ENCODE results near the gene MAMDC4. TPM values are rescaled to one million over a fixed set of nuclear protein-coding genes. Genes with fewer than 3 reads are reported as not detected.

The MAMDC4 gene
- total RNA-seq, 2 experiments from 2014 or later = 18.5 to 19.1 TPM

- CTCF ChIA-PET = no interaction called here
- Mint-ChIP-seq H3K9me3 (no peaks in the 10 kb centered on the region), H3K4me1 (ENCODE audit: low read depth) (peaks cover 7% of the 10 kb centered on the region), H3K27me3 (peaks cover 15% of the 10 kb centered on the region), H3K4me3 (peak overlapping the region; percentile 92), H3K27ac (peak overlapping the region; percentile 93), H3K36me3 (ENCODE audit: low read depth) (peaks cover 11% of the 10 kb centered on the region)
- intact Hi-C loops (cut with micrococcal nuclease) = loop anchor here (5.0 kb wide), 1 partner anchor 52 kb away; no protein-coding TSS in a partner anchor
- DNase-seq = no peak
- POLR2A ChIA-PET = interaction anchor here (1.3 kb wide), 2 partner anchors 10 to 11 kb away, joined by 3 to 4 read pairs; no protein-coding TSS in a partner anchor
- TF ChIP-seq, protein P1, sequence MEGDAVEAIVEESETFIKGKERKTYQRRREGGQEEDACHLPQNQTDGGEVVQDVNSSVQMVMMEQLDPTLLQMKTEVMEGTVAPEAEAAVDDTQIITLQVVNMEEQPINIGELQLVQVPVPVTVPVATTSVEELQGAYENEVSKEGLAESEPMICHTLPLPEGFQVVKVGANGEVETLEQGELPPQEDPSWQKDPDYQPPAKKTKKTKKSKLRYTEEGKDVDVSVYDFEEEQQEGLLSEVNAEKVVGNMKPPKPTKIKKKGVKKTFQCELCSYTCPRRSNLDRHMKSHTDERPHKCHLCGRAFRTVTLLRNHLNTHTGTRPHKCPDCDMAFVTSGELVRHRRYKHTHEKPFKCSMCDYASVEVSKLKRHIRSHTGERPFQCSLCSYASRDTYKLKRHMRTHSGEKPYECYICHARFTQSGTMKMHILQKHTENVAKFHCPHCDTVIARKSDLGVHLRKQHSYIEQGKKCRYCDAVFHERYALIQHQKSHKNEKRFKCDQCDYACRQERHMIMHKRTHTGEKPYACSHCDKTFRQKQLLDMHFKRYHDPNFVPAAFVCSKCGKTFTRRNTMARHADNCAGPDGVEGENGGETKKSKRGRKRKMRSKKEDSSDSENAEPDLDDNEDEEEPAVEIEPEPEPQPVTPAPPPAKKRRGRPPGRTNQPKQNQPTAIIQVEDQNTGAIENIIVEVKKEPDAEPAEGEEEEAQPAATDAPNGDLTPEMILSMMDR (IDR thresholded peaks at IDR 0.05) = no peak
- no peak for ATAC-seq
Measured at GRCh38 chr9:136849960-136850865, 1.9 kb upstream of the MAMDC4 start.

- TF ChIP-seq, protein P1 (IDR thresholded peaks at IDR 0.05) = no peak
- no peak overlapping the region for H3K27ac Mint-ChIP-seq
- intact Hi-C loops (cut with micrococcal nuclease) = no loop called here
- no peak overlapping the region for H3K4me3 Mint-ChIP-seq
- no peak for ATAC-seq
- H3K4me1 Mint-ChIP-seq (ENCODE audit: low read depth) = peaks cover 7% of the 10 kb centered on the region
- no peak for DNase-seq
- CTCF ChIA-PET = no interaction called here
- peaks cover 11% of the 10 kb centered on the region for H3K36me3 Mint-ChIP-seq (ENCODE audit: low read depth)
- H3K9me3 Mint-ChIP-seq = no peaks in the 10 kb centered on the region
- POLR2A ChIA-PET = interaction anchor here (1.5 kb wide), 1 partner anchor 86 kb away, joined by 3 read pairs; no protein-coding TSS in a partner anchor
- peaks cover 14% of the 10 kb centered on the region for H3K27me3 Mint-ChIP-seq
Measured at GRCh38 chr9:136850866-136851775, 1.0 kb upstream of the MAMDC4 start.

- no peaks in the 10 kb centered on the region for H3K4me1 Mint-ChIP-seq (ENCODE audit: low read depth)
- ATAC-seq (no peak), DNase-seq (no peak)
- H3K4me3 Mint-ChIP-seq = no peak overlapping the region
- peaks cover 6% of the 10 kb centered on the region for H3K36me3 Mint-ChIP-seq (ENCODE audit: low read depth)
- POLR2A ChIA-PET = no interaction called here
- CTCF ChIA-PET = interaction anchor here (1.2 kb wide), 1 partner anchor 10 kb away, joined by 5 read pairs; the partner anchor contains the start of gene AJM1
- intact Hi-C loops (cut with micrococcal nuclease) = no loop called here
- H3K9me3 Mint-ChIP-seq = no peaks in the 10 kb centered on the region
- H3K27ac Mint-ChIP-seq = no peak overlapping the region
- H3K27me3 Mint-ChIP-seq = peaks cover 2% of the 10 kb centered on the region
- TF ChIP-seq, protein P1 (IDR thresholded peaks at IDR 0.05) = no peak
Measured at GRCh38 chr9:136852664-136853595, 784 bp downstream of the MAMDC4 start.

DNA sequence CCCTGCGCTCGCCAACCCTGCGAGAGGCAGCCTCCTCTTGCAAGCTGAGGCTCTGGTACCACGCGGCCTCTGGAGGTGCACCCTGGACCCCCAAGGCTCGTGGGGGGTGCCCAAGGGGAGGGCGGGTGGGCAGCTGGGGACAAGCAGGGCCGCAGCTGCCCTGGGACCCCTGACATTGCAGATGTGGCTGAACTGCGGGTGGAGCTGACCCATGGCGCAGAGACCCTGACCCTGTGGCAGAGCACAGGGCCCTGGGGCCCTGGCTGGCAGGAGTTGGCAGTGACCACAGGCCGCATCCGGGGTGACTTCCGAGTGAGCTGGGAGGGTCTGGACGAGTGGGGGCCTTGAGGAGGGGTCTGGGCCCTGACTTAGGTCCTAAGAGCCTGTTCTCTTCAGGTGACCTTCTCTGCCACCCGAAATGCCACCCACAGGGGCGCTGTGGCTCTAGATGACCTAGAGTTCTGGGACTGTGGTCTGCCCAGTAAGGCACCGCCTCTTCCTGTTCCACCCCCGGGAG lies 1.5 kb downstream of the MAMDC4 start:
- Mint-ChIP-seq H3K27me3 (no peaks in the 10 kb centered on the region), H3K9me3 (no peaks in the 10 kb centered on the region), H3K4me3 (no peak overlapping the region), H3K27ac (no peak overlapping the region), H3K4me1 (ENCODE audit: low read depth) (no peaks in the 10 kb centered on the region), H3K36me3 (ENCODE audit: low read depth) (peaks cover 4% of the 10 kb centered on the region)
- intact Hi-C loops (cut with micrococcal nuclease) = no loop called here
- CTCF ChIA-PET = no interaction called here
- DNase-seq = no peak
- no peak for ATAC-seq
- POLR2A ChIA-PET = no interaction called here
- TF ChIP-seq, protein P1 (IDR thresholded peaks at IDR 0.05) = no peak
